HT1080 (cell line): ENCODE results near the gene RAB3IL1. TPM values are rescaled to one million over a fixed set of nuclear protein-coding genes. Genes with fewer than 3 reads are reported as not detected.

Source experiments
- DNase-seq: peaks from one replicate; pipeline ENCODE4 v3.0.0-alpha.2; 2015; ENCODE audit warnings: low read depth
- total RNA-seq: library from RNA; depleted of rRNA; stranded (reverse); fragments of >200 nt; shearing (Covaris generic); gene quantifications from 2 replicates; pipeline ENCODE4 v1.2.3, GENCODE V29; 2014

The RAB3IL1 gene
- total RNA-seq, 1 experiment from 2014 or later = 4.8 TPM

DNA sequence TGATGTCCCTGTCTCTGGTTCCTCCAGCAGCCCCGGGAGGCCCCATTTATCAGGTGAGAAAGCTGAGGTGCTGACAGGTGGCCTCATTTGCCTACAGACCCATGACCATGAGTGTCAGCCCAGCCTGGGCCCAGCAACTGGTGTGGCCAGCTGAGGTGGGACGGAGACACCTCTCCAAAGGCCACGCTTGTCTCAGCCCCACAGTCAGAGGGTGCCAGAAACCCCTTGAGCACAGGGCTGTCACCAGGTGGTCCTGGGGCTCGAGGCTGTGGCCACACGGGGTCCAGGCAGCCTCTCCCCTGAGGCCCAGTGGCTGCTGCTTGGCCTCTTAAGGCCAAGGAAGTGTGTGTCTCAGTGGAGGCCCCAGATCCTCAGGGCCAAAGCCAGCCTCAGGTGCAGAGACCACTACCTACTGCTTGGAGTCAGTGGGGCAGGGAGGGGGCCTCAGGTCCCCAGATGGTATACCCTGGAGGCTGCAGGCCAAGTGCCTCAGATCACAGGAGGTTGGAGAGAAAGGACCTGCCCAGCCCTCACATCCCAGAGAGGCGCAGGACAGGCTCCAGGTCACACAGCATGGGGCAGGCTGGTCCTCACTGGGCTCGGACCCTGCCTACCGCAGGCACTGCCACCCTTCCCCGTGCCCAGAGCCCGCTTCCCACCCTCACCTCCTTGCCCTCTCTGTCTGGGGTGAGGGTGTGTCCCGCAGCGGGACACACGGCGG is 11.4 kb downstream of the RAB3IL1 start:
- DNase-seq = no peak

- DNase-seq = no peak
These were observed 12.2 kb downstream of the RAB3IL1 start for GRCh38 chr11:61905067-61905696.

GRCh38 chr11:61904539-61905048 is 12.8 kb downstream of the RAB3IL1 start:
- no peak for DNase-seq

DNA sequence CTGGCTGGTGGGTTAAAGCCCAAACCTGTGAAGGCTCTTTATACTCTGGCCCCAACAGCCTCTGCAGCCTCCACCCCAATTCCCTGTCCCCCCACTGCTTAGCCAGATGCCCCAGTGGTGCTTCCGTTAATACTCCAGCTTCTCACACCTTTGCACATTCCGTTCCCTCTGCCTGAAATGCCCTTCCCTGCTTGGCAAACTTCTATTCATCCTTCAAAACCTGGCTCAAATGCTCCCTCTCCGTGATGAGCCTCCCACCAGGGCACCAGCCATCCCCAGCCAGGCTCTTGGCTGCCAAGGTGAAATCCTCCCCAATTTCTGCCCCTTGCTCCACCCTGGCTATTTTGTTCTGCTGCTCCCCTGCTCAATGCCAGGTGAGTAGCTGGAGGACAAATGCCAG is 13.5 kb downstream of the RAB3IL1 start:
- no peak for DNase-seq

- DNase-seq = no peak
These were observed 15.1 kb downstream of the RAB3IL1 start for GRCh38 chr11:61902313-61902712.

- DNase-seq = no peak
These were observed 16.0 kb downstream of the RAB3IL1 start for GRCh38 chr11:61901397-61901796.

DNA sequence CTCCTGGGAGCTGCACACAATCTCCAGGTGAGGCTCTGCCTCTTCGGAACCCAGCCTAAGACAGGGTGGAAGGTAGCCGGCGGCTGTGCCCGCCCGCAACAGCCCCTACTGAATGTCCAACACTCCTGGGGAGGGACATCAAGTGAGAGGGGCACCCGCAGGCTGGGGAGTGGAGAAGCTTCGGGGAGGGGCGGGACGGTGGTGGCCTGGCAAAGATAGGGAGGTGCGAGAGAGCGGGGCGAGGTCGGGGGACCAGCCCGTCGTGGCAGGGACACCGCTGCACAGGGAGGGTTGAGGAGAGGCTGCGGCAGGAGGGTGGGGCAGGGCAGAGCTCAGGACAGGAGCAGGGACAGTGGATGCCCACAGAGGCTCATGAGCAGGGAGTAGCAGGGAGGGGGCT is 17.1 kb downstream of the RAB3IL1 start:
- DNase-seq = no peak

DNA sequence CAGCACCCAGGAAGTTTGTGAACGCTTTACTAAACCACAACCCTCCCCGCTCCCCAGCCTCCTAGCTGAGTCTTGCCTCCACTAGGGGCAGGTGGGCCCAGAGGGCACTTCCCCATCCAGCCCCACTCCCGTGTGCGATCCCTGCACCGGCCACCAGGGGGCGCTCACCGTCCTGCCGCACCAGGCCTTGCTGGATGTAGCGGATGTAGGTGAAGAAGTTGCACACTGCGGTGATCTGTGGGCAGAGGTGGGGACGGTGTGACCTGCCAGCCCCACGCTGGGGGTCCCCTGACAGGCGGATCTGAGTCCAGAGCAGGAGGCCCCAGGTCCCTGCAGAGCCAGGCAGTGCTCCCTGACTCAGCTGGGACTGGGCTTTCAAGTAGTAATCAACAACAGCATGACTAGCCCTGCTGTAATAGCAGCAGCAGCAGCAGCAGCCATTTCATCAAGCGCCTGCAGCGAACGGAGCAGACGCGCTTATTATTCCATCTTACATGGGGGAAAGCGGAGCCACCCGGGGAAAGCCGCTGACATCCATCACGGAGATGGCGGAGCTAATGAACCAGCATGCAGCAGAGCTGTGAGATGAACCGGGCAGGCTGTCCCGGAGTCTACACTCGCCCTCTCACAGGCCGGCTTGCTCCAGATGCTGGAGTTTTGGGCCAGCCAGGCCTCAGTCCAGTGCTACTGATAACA is 18.1 kb downstream of the RAB3IL1 start:
- DNase-seq = peak; percentile 81

- DNase-seq = no peak
These were observed 19.2 kb downstream of the RAB3IL1 start for GRCh38 chr11:61898247-61898582.

DNA sequence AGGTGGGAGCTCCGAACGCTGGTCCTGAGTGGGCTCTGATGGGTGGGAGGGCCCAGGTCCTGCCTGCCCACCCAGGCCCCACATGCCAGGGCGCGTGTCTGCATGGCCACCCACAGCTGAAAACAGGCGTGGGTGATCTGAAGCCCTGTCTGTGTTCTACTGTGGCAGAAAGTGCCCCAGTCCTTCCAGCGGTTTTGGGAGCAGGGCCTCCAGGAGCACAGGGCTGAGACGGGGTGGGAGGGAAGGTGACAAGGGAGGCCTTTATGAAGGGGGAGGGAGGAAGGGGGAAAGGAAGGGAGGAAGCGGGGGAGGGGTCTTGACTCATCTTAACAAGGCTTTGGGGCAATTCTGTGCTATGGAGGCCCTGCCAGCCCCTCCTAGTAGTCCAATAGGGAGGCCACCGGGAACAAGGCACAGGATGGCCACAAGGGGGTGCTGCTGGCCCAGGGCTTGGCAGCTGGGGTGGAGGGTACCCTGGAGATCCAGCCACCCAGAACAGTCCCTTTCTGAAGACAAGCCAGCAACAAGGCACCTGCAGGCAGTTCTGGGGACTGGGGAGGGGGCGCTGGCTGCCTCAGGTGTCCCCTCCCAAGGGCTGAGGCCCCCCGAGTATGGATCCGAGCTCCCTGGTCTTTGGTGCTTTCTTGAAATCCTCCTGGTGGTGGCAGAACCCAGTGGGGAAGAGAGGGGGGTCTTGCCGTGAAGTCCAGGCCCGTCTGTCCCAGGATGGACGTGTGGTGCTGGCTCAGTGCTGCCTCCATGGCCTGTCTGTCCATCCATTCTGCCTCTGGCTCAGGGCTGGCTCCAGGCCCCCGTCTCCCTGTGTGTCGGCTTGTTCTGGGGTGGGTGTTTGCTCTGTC is 19.7 kb downstream of the RAB3IL1 start:
- DNase-seq = peak; percentile 60

- DNase-seq = no peak
These were observed 20.5 kb downstream of the RAB3IL1 start for GRCh38 chr11:61896665-61897386.

DNA sequence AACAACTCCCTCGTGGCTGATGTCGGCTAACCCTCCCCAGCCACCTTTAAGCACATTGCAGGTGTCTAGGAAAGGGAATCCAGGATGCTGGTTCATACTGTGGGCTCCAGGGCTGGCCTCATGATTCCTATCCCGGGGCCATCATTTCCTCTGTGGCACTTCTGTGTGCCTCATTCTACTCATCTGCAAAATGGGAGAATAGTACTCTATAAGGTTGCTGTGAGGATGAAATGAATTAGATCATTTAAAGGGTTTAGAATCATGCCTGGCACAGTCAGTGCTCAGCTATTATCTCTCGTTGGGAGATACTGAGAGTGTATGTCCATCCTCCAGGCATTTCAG is 21.7 kb downstream of the RAB3IL1 start:
- DNase-seq = no peak

DNA sequence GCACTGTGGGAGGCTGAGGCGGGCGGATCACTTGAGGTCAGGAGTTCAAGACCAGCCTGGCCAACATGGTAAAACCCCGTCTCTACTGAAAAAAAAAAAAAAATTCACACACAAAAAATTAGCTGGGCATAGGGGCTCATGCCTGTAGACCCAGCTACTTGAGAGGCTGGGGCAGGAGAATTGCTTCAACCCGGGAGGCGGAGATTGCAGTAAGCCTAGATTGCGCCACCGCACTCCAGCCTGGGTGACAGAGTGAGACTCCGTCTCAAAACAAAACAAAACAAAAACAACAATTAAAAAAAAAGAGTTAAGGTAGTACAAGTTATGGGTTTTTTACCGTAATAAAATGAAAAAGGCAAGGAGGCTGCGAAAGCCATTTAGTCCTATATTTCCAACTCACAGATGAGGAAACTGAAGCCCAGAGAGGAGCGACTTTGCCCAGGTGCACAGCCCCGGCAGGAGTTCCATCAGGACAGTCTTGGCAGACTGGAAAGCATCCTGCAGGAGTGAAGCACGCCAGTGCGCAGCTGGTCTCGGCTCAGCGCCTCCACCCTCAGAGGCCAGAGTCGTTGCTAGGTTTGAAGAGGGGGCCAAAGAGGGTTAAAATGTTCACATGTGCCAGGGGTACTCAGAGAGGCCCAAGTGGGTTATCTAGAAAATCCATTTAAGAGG is 22.2 kb downstream of the RAB3IL1 start:
- DNase-seq = no peak

- peak; percentile 61 for DNase-seq
These were observed 23.4 kb downstream of the RAB3IL1 start for GRCh38 chr11:61893981-61894380.

DNA sequence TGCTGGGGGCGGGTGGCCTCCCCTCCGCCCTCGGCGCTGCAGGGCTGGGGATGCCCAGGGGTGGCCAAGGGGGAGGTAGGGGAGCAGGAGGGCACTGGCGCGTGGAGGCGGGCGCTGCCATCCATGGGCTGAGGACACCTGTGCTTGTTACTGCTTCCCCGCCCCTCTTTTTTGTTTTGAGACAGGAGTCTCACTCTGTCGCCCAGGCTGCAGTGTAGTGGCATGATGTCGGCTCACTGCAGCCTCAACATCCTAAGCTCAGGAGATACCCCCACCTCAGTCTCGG is 25.3 kb downstream of the RAB3IL1 start:
- no peak for DNase-seq

GRCh38 chr11:61891331-61892084 is 25.9 kb downstream of the RAB3IL1 start, which contains the start of gene FADS3:
Gene FADS3 (minus strand): TSS chr11:61891545. CDS start chr11:61891381, 164 bp downstream.
- DNase-seq = peak; percentile 65

DNA sequence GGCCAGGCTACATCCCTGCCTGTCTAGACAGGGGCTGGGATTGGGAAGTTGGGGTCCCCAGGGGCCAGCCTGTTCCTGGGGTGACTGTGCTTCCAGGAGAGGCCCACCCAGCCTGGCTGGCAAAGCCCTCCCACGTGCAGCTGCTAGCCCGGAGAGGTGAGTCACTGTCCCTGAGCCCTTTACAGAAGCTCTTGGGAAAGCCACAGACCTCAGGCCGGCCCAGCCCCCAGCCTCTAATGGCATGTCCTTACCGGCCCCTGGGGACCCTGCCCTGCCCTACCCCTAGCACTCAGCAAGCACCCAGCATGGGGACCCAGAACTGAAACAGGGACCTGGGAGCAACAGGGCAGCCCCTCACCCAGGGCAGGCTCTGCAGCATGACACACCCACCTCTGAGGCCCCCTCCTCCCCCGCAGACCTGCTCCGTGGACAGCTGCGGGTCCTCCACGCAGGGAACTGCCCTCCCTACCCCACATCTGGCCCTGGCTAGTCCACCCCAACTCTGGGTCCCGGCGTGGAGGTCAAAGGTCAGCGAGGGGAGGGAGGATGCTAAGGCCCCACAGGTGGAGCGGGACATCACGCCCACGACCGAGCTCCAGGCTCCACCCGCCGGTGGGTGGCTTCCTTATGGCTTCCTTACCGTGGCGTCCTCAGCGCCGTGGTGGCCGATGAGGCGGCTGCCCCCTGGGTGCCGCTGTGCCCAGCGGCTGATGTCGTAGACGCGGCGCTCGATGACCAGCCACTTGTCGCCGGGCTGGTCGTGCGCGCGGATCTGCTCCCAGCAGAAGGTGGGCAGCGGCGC is 26.6 kb downstream of the RAB3IL1 start:
- DNase-seq = peak; percentile 79

- DNase-seq = no peak
These were observed 27.5 kb downstream of the RAB3IL1 start for GRCh38 chr11:61889831-61890230.

DNA sequence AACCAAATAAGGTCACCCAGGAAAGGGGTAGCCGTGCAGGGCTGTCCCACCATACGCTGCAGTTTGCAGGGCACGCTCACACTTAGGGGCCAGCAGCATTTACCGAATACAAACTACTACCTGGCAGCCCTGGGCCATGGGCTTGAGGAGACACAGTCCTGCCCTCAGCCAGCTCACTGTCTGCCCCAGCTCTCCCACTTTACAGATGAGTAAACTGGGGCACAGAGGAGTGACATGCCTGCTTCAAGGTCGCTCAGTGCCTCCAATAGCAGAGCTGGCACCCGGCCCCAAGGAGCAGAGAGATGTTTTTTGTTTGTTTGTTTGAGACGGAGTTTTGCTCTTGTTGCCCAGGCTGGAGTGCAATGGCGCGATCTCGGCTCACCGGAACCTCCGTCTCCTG is 28.8 kb downstream of the RAB3IL1 start:
- no peak for DNase-seq
